OCI-LY3 (cell line): ENCODE measurements around the gene ACOT7.

Source experiments
- CTCF ChIP-seq: fragments of 200-600, 300-600 bp; sonication (generic); IDR thresholded peaks from 2 replicates; pipeline ENCODE4 v1.5.1; 2014; ENCODE audit warnings: antibody characterized with exemption, low read length, low read depth
- EZH2phosphoT487 ChIP-seq: fragments of 200-600 bp; shearing (Covaris generic); IDR thresholded peaks from 2 replicates; pipeline ENCODE4 v1.6.1; 2018; ENCODE audit warnings: antibody characterized with exemption, mixed run types, low read depth

- no peak for TF ChIP-seq CTCF
- TF ChIP-seq EZH2phosphoT487 = no peak
Observed at GRCh38 chr1:6300342-6301048, 93.1 kb downstream of the ACOT7 start.
